ENCODE measurements around the gene FYB2.

DNA sequence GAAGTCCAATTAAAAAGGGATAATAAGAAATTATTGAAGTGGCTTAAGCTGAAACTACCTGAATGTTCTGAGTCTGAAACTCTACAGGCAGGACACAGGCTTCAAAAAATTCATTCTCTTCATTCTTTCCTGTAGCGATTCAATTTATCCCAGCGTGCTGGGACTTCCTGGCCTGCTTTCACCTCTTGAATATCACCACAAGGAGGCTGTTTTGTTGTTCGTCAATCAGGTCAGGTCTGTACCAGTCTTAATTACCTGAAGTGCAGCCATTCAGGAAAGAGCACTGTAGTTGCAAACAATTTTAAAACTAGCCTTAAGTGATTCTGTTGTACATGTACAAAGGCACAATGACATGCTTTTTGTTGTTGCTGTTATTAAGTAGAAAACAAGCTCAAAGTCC lies 38.4 kb downstream of the FYB2 start:
- TF ChIP-seq, protein P1, sequence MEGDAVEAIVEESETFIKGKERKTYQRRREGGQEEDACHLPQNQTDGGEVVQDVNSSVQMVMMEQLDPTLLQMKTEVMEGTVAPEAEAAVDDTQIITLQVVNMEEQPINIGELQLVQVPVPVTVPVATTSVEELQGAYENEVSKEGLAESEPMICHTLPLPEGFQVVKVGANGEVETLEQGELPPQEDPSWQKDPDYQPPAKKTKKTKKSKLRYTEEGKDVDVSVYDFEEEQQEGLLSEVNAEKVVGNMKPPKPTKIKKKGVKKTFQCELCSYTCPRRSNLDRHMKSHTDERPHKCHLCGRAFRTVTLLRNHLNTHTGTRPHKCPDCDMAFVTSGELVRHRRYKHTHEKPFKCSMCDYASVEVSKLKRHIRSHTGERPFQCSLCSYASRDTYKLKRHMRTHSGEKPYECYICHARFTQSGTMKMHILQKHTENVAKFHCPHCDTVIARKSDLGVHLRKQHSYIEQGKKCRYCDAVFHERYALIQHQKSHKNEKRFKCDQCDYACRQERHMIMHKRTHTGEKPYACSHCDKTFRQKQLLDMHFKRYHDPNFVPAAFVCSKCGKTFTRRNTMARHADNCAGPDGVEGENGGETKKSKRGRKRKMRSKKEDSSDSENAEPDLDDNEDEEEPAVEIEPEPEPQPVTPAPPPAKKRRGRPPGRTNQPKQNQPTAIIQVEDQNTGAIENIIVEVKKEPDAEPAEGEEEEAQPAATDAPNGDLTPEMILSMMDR (IDR thresholded peaks at IDR 0.05), result no peak
- TF ChIP-seq POLR2AphosphoS5 (IDR thresholded peaks at IDR 0.05) (no peak), POLR2A (IDR thresholded peaks at IDR 0.05) (no peak)

All from sigmoid colon (tissue), 4 donors.